Measurements from ENCODE around the gene LUZP2. TPM values are rescaled to one million over a fixed set of nuclear protein-coding genes. Genes with fewer than 3 reads are reported as not detected.

Gene LUZP2
- total RNA-seq, 4 donors from 2014 or later = 0.04 to 0.62 (median 0.11) TPM; not detected in 1

GRCh38 chr11:24478718-24479117 is 18.1 kb upstream of the LUZP2 start:
- 90% methylated on average over 1 of the region's 1 CpG for WGBS, 2 donors
- no peak overlapping the region for H3K4me3 ChIP-seq (ENCODE audit: low read depth, poor library complexity, severe bottlenecking)
- intact Hi-C loops (cut with DNase I; ENCODE audit: low total_unique reads) = no loop called here
- TF ChIP-seq POLR2A (IDR thresholded peaks at IDR 0.05) (no peak), CTCF (IDR thresholded peaks at IDR 0.05) (no peak)
- DNase-seq (ENCODE audit: low spot score in 2 of 2) = no peak

- TF ChIP-seq POLR2A (IDR thresholded peaks at IDR 0.05) (no peak), CTCF (IDR thresholded peaks at IDR 0.05) (no peak)
- no peak overlapping the region for H3K4me3 ChIP-seq (ENCODE audit: low read depth, poor library complexity, severe bottlenecking)
- WGBS, 2 donors = 69 to 87% methylated on average over 4 of the region's 4 CpGs
- DNase-seq (ENCODE audit: low spot score in 2 of 2) = no peak
- intact Hi-C loops (cut with DNase I; ENCODE audit: low total_unique reads) = no loop called here
Measured at GRCh38 chr11:24489477-24489876, 7.4 kb upstream of the LUZP2 start.

- TF ChIP-seq CTCF (IDR thresholded peaks at IDR 0.05) (no peak), POLR2A (IDR thresholded peaks at IDR 0.05) (no peak)
- DNase-seq (ENCODE audit: low spot score in 2 of 2) = no peak
- intact Hi-C loops (cut with DNase I; ENCODE audit: low total_unique reads) = no loop called here
- WGBS, 2 donors = 3 to 4% methylated on average over 14 of the region's 14 CpGs
- H3K4me3 ChIP-seq (ENCODE audit: low read depth, poor library complexity, severe bottlenecking) = no peak overlapping the region
Measured at GRCh38 chr11:24496386-24496735, 492 bp upstream of the LUZP2 start.

- TF ChIP-seq POLR2A (IDR thresholded peaks at IDR 0.05) (no peak), CTCF (IDR thresholded peaks at IDR 0.05) (no peak)
- WGBS, 2 donors = 50 to 64% methylated on average over 3 of the region's 3 CpGs
- DNase-seq (ENCODE audit: low spot score in 2 of 2) = no peak
- H3K4me3 ChIP-seq (ENCODE audit: low read depth, poor library complexity, severe bottlenecking) = no peak overlapping the region
- intact Hi-C loops (cut with DNase I; ENCODE audit: low total_unique reads) = no loop called here
Measured at GRCh38 chr11:24497831-24498230, 978 bp downstream of the LUZP2 start.

- TF ChIP-seq CTCF (IDR thresholded peaks at IDR 0.05) (no peak), POLR2A (IDR thresholded peaks at IDR 0.05) (no peak)
- 78 to 90% methylated on average over 7 of the region's 7 CpGs for WGBS, 2 donors
- no peak for DNase-seq (ENCODE audit: low spot score in 2 of 2)
- no peak overlapping the region for H3K4me3 ChIP-seq (ENCODE audit: low read depth, poor library complexity, severe bottlenecking)
- intact Hi-C loops (cut with DNase I; ENCODE audit: low total_unique reads) = no loop called here
Measured at GRCh38 chr11:24502425-24502824, 5.6 kb downstream of the LUZP2 start.

- no peak overlapping the region for H3K4me3 ChIP-seq (ENCODE audit: low read depth, poor library complexity, severe bottlenecking)
- 40 to 52% methylated on average over 3 of the region's 3 CpGs for WGBS, 2 donors
- intact Hi-C loops (cut with DNase I; ENCODE audit: low total_unique reads) = no loop called here
- no peak for TF ChIP-seq POLR2A (IDR thresholded peaks at IDR 0.05)
- no peak for DNase-seq (ENCODE audit: low spot score in 2 of 2)
Measured at GRCh38 chr11:24509114-24509513, 12.3 kb downstream of the LUZP2 start.
